NOMO-1 treated with dmso at 0.1 percent for 144 hours (cell line): ENCODE results near the gene CARD9.
A peak's percentile ranks its signal among the peaks of the same experiment; 100 is the strongest.

ENCODE experiments used
- DNase-seq: peaks from one replicate; lab custom pipeline; 2025; ENCODE audit not compliant: unreplicated experiment; lab: John Stamatoyannopoulos, UW

The CARD9 gene

DNA sequence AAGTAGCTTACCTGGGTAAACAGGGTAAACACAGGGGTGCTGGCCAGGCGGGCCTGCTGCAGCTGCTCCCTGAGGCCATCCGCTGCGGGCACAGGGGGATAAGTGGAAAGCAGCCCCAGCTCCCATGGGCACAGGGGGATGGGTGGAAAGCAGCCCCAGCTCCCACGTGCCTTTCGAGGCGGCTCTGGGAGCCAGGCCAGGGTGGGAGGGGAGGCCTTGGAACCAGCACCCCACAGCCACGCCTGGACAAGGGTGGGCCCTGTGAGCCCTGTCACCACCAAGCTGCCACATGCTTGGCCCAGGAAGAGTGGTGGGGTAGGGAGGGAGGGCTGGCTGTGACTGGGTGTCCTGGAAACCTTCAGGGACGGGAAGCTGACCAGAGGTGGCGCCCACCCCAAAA is 7.8 kb upstream of the CARD9 start:
- no peak for DNase-seq

DNA sequence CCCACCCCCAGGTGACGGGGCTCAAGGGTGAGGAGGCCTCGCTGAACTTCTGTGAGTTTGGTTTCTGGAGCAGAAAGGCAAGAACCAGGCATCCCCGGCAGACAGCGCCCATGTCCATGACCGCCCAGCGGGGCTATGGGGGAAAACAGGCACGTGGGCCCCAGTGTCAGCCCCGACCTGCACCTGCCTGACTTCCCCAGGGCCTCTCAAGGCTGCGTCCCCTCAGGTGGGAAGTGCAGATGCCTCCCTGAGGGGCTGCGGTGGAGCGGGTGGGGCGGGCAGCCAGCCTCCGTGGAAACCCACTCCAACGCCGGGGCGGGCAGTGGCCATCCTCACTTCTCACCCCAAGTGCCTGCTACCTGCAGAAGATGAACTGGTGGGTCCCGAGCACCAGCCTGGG is 6.9 kb upstream of the CARD9 start:
- no peak for DNase-seq

DNA sequence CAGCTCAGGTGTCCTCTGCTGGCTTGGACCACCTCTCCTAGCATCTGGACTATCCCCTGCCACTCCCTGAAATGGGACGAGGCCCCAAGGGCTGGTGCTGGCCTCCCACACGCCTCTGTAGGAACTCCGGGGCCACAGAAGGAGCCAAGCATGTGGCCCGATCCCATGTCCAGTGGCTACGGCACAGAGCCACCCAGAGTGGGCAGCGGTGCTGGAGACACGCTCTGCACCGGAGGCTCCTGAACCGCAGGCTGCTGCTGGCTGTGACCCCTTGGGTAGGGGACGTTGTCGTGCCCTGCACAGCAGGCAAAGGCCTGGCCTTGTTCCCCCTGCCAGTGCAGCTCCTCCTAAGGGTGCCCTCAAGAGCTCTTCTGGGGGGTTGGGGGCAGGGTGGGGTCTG is 6.4 kb upstream of the CARD9 start:
- DNase-seq: no peak

DNA sequence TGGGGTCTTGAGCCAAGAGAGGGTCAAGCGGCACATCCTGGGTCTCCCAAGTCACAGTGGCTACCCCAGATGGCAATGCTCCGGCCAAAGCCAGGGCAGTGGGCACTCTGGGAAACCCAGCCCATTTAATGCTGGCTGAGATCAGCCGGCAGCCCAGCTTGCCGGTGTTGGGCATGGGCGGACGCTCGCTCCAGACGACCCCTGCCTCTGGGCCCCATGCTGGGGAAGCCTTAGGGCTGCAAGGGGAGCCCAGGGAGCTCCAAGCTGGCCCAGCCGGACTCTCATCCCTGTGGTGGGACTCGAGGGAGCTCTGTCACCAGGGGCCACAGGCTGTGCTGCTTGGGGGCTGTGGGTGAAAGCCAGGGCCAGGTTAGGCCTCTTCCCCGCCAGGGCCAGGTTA is 5.9 kb upstream of the CARD9 start:
- no peak for DNase-seq

DNA sequence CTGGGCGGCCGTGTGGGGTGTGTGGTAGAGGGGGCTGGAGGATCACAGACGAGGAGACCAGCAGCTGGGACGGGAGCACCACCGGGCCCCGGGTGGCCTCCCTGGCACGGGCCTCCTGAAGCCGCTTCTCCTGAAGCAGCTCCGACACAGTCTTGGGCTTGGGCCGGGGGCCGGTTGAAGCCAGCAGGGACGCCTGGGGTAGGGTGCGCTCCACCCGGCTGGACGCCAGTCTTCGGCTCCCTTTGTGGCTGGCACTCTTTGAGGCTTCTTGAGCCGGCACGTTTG is 5.5 kb upstream of the CARD9 start:
- DNase-seq: no peak

DNA sequence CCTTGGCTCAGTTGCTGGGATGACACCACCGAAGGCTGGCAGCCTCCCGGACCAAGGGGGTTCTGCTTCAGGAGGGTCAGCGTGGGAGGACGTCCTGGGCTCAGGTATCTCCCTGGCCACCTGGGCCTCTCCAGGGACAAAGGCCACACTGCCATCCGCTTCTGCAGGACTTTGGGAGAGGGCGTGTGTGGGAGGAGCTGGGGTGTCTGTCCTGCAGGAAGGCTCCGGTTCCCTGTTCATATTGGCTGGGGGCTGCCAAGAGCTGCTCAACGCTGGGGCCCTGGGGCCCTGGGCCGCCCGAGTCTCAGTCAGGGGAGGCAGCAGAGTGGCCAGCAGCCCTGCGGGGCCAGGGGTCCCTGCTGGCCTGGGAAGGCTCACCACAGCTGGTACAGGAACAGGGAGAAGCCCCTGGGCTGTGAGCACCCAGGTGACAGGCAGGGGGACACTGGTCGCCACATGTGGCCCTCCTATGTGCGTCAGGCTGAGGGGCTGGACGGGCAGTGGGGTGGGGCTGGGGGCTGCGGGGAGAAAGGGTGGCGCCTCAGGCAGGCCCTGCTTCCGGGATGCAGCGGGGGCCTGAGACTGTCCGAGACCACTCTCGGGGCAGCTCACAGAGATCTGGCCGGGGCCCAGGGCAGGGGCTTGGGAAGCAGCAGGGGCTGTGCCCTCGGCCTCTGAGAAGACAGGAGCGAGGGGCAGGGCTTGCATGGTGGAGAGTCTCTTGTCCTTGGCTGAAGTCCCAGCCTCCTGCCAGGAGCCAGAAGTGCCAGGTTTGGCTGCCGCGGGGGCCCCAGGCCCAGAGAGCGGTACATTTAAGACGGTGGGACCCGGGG is 4.9 kb upstream of the CARD9 start:
- no peak for DNase-seq

DNA sequence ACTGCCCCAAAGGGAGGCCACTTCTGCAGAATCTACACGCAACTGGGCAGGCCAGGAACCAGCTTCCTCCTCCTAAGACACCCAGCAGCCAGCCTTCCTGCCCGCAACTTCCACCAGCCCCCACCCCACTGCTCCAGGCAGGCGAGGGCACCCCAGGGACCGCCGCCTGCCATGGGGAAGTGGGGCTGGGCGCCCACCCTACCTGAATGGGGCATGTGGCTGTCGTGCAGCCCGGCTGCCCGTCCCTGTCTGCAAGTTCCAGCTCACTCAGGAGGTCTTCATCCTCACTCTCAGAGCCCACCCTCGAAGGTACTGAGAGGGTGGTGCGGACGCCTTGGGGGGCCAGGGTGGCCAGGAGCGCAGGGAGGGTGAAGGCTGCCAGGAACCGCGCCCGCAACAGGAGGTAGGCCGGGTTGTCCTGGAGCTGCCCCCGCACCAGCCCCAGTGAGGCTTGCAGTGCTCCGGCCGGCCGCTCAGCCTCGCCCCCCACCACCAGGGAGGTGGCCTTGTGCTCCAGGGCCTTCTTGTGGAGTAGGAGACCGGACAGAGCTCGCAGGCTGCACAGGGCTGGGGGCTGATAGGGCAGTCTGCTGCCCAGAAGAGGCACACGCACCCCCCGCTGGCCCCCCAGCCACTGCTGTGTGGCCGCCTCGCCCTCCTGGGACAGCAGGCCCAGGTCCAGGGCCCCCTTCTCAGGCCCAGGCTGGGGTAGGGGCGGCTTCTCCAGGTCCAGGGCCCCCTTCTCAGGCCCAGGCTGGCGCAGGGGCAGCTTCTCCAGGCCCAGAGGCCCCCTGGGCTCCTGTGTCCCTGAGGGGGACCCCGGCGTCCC is 4.1 kb upstream of the CARD9 start:
- no peak for DNase-seq

DNA sequence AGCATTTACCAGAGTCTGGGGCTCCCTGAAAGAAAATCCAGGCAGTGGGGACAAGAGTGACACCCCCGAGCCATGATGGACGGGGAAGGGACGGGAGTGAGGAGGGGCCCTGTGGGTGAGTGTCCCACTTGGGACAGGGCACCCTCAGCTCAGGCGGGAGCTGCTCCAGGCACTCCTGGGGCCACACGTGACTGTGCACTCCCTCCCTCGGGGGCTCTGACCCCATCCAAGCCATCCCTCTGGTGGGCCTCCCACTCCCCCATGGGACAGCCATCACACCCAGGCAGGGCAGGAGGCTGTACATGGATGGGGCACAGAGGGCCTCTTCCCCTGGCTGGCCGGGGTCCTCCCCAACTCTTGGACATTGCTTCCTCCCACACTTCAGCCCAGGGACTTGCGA is 3.0 kb upstream of the CARD9 start:
- DNase-seq: no peak

DNA sequence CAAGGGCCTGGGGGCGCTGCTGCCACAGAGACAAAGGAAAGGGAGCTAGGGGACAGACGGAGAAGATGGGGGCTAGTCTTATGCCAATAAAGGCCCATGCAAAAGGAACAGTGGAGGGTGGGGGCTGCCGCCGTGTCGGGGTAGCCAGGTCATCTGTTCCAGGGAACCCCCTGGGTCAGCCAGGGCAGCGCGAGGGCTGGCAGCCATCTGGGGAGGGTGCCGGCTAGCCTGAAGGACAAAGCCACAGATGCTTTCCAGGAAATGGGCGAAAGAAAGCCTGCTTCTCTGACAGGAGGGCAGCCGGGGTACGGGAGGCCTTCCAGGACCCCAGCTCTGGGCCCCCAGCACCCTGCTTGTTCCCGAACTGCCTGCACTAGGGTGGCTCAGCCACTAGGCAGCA is 1.6 kb upstream of the CARD9 start:
- no peak for DNase-seq

DNA sequence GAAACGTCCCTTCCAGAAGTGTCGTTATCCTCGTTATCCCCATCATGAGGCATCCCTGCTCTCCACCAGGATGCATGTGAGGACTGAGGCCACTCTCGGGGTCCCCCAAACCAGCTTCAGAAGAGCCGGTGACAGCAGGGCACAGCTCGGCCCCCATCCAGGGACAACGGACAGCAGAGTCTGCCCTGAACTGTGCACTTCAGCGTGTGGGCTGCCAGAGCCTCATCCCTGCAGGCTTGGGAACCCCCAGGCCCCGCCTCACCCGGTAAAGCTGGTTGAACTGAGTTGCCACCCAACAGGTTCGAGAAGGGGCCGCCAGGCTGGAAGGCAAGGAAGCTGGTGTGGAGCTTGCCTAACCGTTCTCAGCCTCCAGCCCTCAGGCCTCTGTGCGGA is 710 bp upstream of the CARD9 start:
- DNase-seq: no peak

DNA sequence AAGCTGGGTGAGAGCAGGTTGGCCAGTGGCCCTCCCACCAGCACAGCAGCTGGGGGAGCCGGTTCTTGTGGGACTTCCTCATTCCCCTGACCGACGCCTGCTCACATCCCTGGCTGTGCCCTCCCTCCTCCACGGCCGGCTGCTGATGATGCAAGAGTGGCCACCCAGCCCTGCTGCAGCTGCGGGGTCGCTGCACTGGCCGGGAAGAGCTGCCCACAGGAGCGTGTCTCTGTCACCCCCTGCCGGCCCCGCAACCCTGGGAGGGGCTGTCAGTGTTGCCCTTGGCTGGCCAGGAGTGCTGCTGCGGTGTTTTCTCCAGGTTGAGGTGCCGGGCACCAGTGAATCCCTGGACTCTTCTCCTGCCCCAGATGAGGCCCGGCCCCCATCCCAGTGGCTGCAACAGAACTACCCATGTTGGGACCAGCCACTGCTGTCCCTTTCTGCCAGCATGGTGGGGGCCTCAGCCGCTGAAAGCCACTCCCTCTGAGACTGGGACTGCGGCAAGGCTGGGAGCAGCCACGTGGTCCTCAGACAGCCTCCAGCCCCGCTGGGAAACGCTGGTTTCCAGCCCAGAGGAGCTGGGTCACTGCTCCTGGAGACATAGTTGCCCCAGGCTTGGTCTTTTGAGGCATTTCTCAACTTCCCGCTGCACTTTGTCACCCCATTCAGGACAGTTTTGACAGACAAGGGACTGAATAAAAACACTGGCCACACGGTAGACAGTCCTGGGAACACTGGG is 739 bp downstream of the CARD9 start:
- DNase-seq: peak; percentile 92

DNA sequence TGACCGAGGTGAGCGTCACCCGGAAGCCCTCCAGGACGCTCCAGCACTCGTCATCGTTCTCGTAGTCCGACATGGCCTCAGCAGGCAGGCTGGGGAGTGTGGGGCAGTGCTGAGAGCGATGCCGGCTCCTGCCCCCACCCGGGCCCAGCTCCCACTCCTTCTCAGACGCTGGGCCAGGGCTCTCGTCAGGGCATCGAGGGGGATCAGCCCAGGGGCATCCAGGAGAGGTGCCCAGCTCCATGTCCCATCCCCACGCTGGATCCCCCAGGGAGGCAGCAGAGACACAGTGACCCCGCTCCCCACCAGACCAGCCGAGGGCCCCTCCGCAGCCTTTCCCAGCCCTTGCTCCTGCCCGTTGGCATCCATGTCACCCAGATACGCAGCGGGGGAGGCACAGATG is 1.5 kb downstream of the CARD9 start:
- no peak for DNase-seq

DNA sequence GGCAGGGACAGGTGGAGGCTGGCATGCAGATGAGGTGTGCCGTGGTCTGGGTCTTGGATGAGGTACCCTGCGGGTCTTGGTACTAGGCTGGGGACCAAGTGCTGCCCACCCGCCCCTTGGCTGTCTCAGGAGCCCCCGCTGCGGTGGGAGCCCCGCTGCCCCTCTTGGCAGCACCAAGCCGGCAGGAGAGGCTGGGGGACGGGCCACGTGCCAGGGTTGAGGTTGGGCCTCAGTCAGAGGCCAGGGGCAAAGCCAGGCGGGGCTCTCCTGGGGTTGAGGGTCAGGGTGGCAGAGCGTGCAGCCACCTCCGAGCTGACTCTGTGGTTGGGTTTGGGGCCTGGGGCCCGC is 2.0 kb downstream of the CARD9 start:
- no peak for DNase-seq

DNA sequence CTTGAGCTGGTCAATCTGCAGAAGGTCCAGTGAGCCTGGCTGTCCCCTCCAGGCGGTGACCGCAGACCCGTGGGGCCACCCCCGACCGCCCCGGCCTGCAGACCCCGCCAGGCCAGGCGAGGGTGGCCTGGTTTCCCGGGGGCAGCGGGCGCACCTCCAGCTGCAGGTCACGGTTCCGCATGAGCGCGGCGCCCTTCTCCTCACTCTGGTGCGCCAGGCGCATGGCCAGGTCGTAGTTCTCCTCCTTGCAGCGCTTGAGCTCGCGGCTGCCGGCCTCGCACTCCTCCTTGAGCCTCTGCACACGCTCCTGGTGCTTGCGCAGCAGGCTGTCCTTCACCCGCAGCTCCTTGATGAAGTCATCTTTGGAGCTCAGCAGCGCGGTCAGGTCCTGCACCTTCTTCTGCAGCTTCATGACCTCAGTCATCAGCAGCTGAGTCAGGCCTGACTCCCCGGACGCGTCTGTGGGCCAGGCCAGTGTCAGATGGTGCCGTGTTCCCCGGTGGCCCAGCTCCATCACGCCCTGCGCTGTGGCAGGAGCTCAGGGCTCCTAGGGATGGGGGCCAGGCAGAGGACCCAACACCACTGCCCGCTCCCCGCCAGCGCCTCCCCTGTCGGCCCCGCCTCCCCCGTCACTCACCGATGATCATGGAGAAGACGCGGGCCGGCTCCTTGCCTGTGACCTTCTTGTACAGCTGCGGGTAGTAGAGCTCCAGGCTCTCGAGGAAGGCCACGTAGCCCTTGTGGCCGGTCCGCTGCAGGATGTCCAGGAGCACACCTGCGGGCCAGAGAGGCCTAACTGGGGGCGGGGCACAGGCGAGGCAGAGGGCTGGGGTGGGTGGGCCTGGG is 2.6 kb downstream of the CARD9 start:
- DNase-seq: no peak

DNA sequence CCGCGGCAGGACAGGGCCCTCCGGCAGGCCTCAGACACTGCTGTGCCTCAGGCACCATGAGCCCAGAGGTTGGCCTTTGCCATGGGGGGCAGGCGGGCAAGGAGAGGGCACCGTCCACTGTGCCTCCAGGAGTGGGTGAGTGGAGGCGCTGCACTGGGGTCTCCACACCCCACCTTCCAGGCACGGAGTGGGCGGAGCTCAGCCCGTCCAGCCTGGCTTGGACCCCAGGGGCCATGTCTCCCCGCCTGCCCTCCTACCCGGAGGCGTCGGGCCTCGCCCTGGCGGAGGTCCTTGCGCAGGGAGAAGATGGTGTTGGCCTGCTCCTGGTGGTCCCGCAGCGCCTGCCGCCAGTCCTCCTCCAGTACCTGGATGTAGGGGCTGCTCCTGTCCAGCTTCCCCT is 3.4 kb downstream of the CARD9 start:
- DNase-seq: no peak

DNA sequence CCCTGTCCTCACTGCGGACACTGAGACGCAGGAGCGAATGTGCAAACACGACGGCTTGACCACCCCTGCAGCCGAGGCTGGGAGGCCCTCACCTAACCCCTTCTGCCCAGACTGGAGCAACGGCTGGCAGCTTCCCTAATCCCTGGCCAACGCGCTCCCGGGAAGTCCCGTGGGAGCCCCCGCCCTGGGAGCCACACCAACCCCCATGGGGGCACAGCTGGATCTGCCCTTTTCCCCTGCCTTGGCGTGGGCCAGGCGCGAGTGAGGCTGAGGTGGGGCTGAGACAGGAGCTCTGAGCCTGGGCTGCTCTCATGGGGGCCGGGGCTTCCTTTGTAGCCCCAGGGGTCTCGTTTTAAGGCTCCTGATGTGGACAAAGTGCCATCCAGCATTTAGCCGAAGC is 5.3 kb downstream of the CARD9 start:
- DNase-seq: no peak

DNA sequence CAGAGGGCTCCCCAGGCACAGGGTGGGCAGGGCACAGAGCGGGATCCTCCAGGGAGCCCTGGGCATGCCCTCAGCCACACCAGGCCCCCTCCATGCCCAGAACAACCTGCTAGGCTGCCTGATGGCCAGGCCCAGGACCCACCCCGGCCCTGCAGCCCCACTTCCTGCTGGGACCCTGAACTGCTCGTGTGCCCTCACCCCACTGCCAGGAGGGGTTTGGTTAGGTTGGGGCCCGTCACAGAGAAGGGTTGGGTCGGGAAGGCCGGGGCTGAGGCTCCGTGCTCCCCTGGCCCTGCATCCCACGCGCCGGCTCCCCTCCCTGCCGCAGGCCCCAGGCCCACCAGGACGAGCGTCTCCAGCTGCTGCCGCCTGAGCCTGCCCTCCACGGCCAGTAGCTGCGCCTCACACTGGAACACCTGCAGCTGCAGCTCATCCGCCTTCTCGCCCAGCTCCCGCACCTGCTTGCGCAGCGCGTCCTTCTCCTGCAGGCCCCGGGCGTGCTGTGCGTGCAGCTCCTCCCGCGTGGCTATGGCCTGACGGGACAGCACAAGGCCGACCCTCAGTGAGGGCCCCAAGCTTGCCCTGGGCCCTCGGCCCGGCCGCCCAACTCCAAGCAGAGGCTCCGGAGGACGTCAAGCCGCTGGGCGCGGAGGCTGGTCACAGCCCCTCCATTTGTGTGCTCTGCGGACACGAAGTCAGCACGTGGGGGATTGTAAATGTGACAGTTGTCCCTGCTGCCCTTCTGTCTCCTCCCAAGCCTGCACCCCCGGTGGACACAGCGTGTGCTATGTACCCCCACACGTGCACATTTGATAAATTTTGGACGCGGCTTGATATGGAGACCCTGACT is 5.9 kb downstream of the CARD9 start:
- no peak for DNase-seq

DNA sequence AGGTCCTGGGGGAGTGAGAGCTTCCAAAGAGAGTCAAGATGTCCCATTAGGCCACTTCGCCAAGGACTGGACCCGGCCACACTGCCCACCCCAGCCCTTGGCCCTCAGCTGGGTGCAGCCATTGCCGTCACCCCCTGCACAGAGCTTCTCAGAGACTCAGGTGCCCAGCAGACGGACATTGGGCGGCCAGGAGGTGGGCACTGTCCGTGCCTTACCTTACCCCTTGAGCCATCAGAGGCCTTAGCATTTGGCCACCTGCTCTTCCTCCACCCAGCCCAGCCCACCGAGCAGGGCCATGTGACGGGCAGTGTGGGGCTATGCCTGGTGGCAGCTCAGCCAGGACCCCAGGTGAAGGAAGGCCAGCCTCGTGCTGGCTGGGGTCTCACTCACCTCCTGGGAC is 6.6 kb downstream of the CARD9 start:
- no peak for DNase-seq

DNA sequence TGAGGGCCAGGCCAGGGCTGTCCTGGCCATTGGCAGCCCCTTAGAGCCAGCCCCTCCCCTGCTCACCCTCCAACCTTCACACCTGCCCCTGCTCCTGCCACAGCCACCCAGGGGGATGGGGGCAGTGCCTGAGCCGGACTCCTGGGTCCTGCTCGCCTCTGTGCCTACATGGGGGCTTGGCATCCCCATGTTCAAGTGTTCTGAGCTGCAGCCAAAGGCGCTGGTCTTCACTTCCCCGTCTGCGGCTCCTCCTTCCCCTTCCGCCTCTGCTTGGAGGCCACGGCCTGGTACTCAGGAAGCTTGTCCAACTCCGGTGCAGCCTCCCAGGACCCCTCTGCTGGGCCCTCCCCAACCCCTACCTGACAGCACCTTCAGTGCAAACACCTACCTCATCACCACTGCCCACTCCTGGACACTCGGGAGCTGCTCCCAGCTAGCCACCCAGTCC is 7.7 kb downstream of the CARD9 start:
- DNase-seq: peak; percentile 46
